Lower leg skin (tissue), 4 donors: ENCODE results near the gene PRKCQ. TPM values are rescaled to one million over a fixed set of nuclear protein-coding genes. Genes with fewer than 3 reads are reported as not detected.

Experiments
- DNase-seq, 2 donors: peaks; one replicate each; pipeline ENCODE4 v3.0.0-alpha.2; 2019; ENCODE audit warnings: low spot score in 2 of 2
- H3K4me3 ChIP-seq: fragments of 200-600 bp; sonication (generic); 2 replicates; pipeline ENCODE4 v1.5.1; 2017; ENCODE audit warnings: mild to moderate bottlenecking, low read depth; ENCODE audit not compliant: poor library complexity, severe bottlenecking
- CTCF ChIP-seq, 3 donors: fragments of 450-650 bp; IDR thresholded peaks; one replicate each; pipeline ENCODE4 v1.5.1; 2016; ENCODE audit warnings: antibody characterized with exemption in 3 of 3, mild to moderate bottlenecking in 3 of 3, moderate library complexity in 2 of 3
- POLR2A ChIP-seq, 2 donors: fragments of 450-650 bp; IDR thresholded peaks; one replicate each; pipeline ENCODE4 v1.6.1; 2016 to 2017; ENCODE audit warnings: antibody characterized with exemption in 2 of 2, mild to moderate bottlenecking in 1 of 2, moderate library complexity in 1 of 2
- WGBS, 2 donors: methylation state at CpG; one replicate each; pipeline ENCODE4 v1.1.5; 2018; 5-methylcytosine and 5-hydroxymethylcytosine counted together
- intact Hi-C: fragments of 100-400 bp; cut with DNase I; formaldehyde crosslinking; loops from one replicate; pipeline ENCODE4 v1.15.0; 2023; ENCODE audit warnings: low total_unique reads
- total RNA-seq, 4 donors: library from RNA; depleted of rRNA; stranded (reverse); fragments of >200 nt; gene quantifications; one replicate each; pipeline ENCODE4 v1.1.0, GENCODE V29; 2016

Gene PRKCQ
- total RNA-seq, 4 donors from 2014 or later, result 0.06 to 0.17 TPM; not detected in 2

GRCh38 chr10:6618340-6618739 is 38.3 kb upstream of the PRKCQ start:
- intact Hi-C loops, result no loop called here
- WGBS, 2 donors, result 28 to 64% methylated on average over 1 of the region's 1 CpG
- no peak for TF ChIP-seq POLR2A (IDR thresholded peaks at IDR 0.05)
- no peak for TF ChIP-seq CTCF (IDR thresholded peaks at IDR 0.05)

GRCh38 chr10:6617309-6618076 is 37.4 kb upstream of the PRKCQ start:
- H3K4me3 ChIP-seq, result no peak overlapping the region
- intact Hi-C loops, result no loop called here
- WGBS, 2 donors, result 90 to 91% methylated on average over 5 of the region's 5 CpGs
- TF ChIP-seq CTCF (IDR thresholded peaks at IDR 0.05) (no peak), POLR2A (IDR thresholded peaks at IDR 0.05) (no peak)
- no peak for DNase-seq

More at GRCh38 chr10:6618340-6618739, 38.3 kb upstream of the PRKCQ start:
- no peak overlapping the region for H3K4me3 ChIP-seq
- DNase-seq, result no peak

GRCh38 chr10:6615971-6616370 is 35.9 kb upstream of the PRKCQ start:
- DNase-seq, result no peak
- intact Hi-C loops, result no loop called here
- TF ChIP-seq CTCF (IDR thresholded peaks at IDR 0.05), result no peak
- no peak for TF ChIP-seq POLR2A (IDR thresholded peaks at IDR 0.05)
- no peak overlapping the region for H3K4me3 ChIP-seq
- 64 to 83% methylated on average over 4 of the region's 4 CpGs for WGBS, 2 donors

- H3K4me3 ChIP-seq, result no peak overlapping the region
- no peak for DNase-seq
- TF ChIP-seq CTCF (IDR thresholded peaks at IDR 0.05), result no peak
- no peak for TF ChIP-seq POLR2A (IDR thresholded peaks at IDR 0.05)
- intact Hi-C loops, result no loop called here
- 39 to 60% methylated on average over 2 of the region's 2 CpGs for WGBS, 2 donors
These were observed 32.3 kb upstream of the PRKCQ start for GRCh38 chr10:6612371-6612770.

- no peak for TF ChIP-seq POLR2A (IDR thresholded peaks at IDR 0.05)
- TF ChIP-seq CTCF (IDR thresholded peaks at IDR 0.05), result no peak
- intact Hi-C loops, result no loop called here
- no peak overlapping the region for H3K4me3 ChIP-seq
- DNase-seq, result no peak
These were observed 30.6 kb upstream of the PRKCQ start for GRCh38 chr10:6610647-6611046.

GRCh38 chr10:6609625-6610024 is 29.5 kb upstream of the PRKCQ start:
- intact Hi-C loops, result no loop called here
- no peak for TF ChIP-seq CTCF (IDR thresholded peaks at IDR 0.05)
- no peak for TF ChIP-seq POLR2A (IDR thresholded peaks at IDR 0.05)
- H3K4me3 ChIP-seq, result no peak overlapping the region
- DNase-seq, result no peak
